Fibroblast of villous mesenchyme (primary cell): Measurements from ENCODE around the gene PPM1F. TPM values are rescaled to one million over a fixed set of nuclear protein-coding genes. Genes with fewer than 3 reads are reported as not detected.
A peak's percentile ranks its signal among the peaks of the same experiment; 100 is the strongest.

Experiments used
- DNase-seq: peaks from one replicate; pipeline ENCODE4 v3.0.0-alpha.2; 2010; ENCODE audit warnings: low read depth
- H3K4me3 ChIP-seq: 2 replicates; pipeline ENCODE4 v1.5.1; 2011; ENCODE audit warnings: low read depth, mild to moderate bottlenecking, low read length
- total RNA-seq: library from RNA; depleted of rRNA; stranded (reverse); fragments of >200 nt; gene quantifications from 2 replicates; pipeline ENCODE4 v1.2.3, GENCODE V29; 2012
- TF ChIP-seq, protein P1 (sequence below): IDR thresholded peaks from 2 replicates; pipeline ENCODE4 v1.5.1; 2012; ENCODE audit warnings: low read depth, mild to moderate bottlenecking, low read length; ENCODE audit not compliant: insufficient read depth

PPM1F gene
- total RNA-seq, 1 donor, result 36.7 TPM

DNA sequence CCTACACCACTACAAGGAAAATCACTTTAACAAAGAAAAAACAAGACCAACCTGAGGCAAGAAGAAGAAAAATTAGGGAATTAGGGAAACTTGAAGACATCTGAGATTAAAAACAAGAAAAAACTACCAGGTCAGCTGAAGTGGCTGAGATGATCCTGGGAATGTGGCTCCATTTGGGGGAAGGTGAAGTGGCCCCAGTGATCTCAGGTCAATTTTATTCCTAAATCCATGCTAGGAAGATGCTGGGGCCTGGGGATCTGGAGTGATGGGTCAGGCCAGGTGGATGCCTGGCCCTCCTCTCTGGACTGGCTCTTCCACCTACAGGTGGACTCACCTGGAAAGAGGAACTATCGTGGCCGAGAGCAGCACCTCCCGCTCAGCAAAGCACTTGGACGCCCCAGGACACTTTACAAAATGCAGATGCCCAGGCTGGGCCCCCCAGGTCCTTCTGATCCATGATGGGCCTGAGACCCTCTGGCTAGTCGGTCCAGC is 23.3 kb upstream of the PPM1F start:
- H3K4me3 ChIP-seq, result no peak overlapping the region
- DNase-seq, result no peak
- TF ChIP-seq, protein P1, sequence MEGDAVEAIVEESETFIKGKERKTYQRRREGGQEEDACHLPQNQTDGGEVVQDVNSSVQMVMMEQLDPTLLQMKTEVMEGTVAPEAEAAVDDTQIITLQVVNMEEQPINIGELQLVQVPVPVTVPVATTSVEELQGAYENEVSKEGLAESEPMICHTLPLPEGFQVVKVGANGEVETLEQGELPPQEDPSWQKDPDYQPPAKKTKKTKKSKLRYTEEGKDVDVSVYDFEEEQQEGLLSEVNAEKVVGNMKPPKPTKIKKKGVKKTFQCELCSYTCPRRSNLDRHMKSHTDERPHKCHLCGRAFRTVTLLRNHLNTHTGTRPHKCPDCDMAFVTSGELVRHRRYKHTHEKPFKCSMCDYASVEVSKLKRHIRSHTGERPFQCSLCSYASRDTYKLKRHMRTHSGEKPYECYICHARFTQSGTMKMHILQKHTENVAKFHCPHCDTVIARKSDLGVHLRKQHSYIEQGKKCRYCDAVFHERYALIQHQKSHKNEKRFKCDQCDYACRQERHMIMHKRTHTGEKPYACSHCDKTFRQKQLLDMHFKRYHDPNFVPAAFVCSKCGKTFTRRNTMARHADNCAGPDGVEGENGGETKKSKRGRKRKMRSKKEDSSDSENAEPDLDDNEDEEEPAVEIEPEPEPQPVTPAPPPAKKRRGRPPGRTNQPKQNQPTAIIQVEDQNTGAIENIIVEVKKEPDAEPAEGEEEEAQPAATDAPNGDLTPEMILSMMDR, result no peak

DNA sequence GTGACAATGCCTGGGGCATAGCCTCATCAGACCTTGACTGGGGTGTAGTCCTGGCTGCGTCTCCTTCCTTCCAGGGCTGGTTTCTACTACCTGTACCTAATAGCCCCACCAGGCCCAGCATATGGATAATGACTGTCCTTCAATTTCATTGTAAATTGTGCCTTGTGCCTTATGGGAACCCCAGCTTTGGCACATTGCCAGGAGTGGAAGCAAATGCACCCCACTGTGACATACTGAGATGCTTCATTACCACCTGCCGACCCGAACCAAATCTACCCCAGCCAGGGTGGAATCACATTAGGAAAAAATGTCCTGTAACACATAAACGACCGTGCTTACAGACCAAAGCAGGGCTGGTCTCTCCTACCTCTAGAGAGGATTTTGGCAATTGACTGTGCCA is 22.6 kb upstream of the PPM1F start:
- TF ChIP-seq, protein P1, result no peak
- no peak for DNase-seq
- H3K4me3 ChIP-seq, result no peak overlapping the region

DNA sequence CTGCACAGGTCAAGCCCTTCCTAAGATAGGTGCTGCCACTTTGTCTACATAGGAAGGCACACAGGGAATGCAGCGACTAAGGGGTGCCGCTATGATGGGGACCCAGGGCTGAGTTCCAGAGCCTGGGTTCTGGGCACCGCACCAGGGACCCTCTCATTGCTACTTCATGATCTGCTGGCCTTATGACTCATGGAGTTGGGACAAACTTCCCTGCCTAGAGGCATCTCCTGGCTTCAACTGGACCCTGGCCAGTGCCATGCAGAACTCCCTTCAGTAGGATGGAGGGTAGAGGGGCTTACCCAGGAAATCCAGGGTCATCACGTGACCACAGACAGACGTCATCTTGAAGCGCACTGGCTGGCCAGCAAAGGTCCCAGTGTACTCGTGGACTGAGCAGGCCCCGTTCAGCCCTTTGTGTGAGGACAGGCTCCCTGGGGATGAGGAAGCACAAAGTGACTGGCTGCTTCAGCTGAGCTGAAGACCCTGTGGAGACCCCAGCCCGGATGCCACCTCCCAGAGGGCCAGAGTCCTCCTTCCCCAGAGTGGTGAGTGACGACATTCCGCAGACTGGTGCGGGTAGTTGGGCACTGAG is 21.5 kb upstream of the PPM1F start:
- DNase-seq, result no peak
- H3K4me3 ChIP-seq, result no peak overlapping the region
- TF ChIP-seq, protein P1, result no peak

DNA sequence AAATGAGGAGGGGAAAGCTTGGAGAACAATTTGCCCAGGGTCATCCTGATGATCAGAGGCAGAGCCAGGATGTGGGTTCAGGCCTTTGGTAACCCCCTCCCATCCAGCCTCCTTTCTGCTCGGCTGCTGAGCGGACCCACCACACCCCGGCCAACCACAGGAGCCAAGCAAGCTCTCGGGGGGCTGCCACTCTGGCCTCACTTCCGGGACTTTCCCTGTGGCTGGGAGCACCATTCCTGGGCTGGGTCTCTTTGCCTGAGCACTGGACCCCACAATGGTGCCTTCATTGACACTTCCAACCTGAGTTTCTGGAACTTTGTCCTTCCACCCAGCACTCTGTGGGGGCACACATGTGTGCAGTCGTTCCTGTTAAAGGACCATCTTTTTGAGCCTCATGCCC is 20.2 kb upstream of the PPM1F start:
- DNase-seq, result no peak
- TF ChIP-seq, protein P1, result no peak
- H3K4me3 ChIP-seq, result no peak overlapping the region

DNA sequence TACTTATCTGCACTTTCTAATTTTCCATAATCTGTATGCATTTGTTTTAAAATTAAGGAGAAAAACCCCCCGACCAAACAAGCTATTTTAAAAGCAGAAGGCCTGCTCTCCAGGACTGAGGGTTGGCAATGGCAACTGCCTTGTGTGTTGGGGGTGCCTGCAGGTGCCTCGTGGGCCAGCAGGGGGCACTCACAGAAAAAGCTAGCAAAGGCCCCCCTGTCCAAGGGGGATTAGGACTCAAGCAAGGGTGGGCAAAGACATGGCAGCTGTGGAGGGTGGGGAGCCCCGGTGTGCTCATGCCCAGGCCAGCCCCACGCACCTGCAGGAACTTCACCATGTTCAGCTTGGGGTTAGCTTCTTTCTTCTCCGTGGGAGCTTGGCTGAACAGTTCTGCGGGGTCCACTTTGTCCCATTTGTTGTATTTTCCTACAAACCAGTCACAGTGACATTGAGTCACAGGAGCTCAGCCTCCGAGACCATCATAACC is 19.7 kb upstream of the PPM1F start:
- TF ChIP-seq, protein P1, result peak; percentile 86
- no peak overlapping the region for H3K4me3 ChIP-seq
- DNase-seq, result peak; percentile 11

DNA sequence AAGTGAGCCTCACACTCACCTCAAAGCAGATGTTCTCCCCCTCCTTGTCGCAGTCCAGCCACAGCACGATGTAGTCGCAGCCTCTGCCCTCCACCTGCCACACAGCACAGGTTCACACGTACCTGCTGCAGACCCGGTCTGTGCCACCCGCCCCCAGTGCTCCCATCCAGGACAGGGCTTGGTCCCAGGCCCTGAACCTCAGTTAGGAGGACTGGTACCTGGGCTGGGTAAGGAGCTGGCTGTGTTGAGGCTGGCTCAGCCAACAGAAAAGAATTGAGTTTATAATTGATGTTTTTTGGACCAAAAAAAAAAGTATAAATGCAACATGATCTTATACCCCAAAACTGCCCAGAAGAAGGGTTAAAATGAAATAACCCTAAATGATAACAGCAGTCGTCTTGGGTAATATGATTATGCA is 19.2 kb upstream of the PPM1F start:
- DNase-seq, result no peak
- no peak overlapping the region for H3K4me3 ChIP-seq
- TF ChIP-seq, protein P1, result no peak
